Neutrophil (primary cell): Measurements from ENCODE around the gene PIGR.

Source experiments
- H3K27ac ChIP-seq: fragments of 200-600 bp; sonication (generic); 2 replicates; pipeline ENCODE4 v1.5.1; 2016; ENCODE audit warnings: mild to moderate bottlenecking, moderate library complexity
- H3K27me3 ChIP-seq: fragments of 200-600 bp; sonication (generic); 2 replicates; pipeline ENCODE4 v1.6.0; 2016; ENCODE audit warnings: mild to moderate bottlenecking
- H3K36me3 ChIP-seq: fragments of 200-600 bp; sonication (generic); 2 replicates; pipeline ENCODE4 v1.5.1; 2017
- H3K4me1 ChIP-seq, 2 experiments: fragments of 200-600 bp in 1 of 2; sonication (generic) in 1 of 2; 1 replicate in 1 of 2; 2 replicates in 1 of 2; pipeline versions ENCODE4 v1.5.1 to v1.6.1; 2013 to 2016; ENCODE audit warnings: low read depth in 1 of 2, low read length in 1 of 2, mild to moderate bottlenecking in 1 of 2, moderate library complexity in 1 of 2; ENCODE audit not compliant: control insufficient read depth in 1 of 2, insufficient read depth in 1 of 2
- H3K4me3 ChIP-seq, 2 experiments: fragments of 200-600 bp in 1 of 2; sonication (generic) in 1 of 2; 1 replicate in 1 of 2; 2 replicates in 1 of 2; pipeline ENCODE4 v1.5.1; 2013 to 2016; ENCODE audit warnings: low read depth in 1 of 2, low read length in 1 of 2, mild to moderate bottlenecking in 1 of 2, moderate library complexity in 1 of 2
- H3K9me3 ChIP-seq: fragments of 200-600 bp; sonication (generic); 2 replicates; pipeline ENCODE4 v1.5.1; 2016
- TF ChIP-seq, protein P1 (sequence below): fragments of 200-600 bp; sonication (generic); IDR thresholded peaks from 2 replicates; pipeline ENCODE4 v1.5.1; 2016; ENCODE audit warnings: antibody characterized with exemption

The PIGR gene

DNA sequence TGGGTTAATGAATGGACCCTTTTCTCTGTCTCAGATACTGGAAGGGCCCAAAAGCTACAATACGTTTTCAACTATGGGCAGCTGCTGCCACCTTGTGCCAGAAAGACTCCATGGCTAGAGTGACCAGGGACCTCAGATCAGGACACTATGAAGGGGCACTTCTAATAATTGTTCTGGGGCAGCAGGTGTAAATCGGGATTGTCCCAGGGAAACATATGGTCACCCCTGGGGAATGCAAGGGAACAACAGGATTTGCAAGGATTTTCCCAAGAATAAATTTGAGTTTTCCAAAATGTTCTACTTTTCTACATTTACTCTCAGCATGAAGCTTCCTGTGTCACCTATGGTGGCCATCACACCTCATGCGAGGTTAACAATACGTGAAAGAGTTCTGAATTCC, 36.0 kb upstream of the PIGR start:
- Histone ChIP-seq H3K27ac (no peak overlapping the region), H3K27me3 (peaks cover 23% of the 10 kb centered on the region), H3K9me3 (no peaks in the 10 kb centered on the region), H3K4me3 (no peak overlapping the region), H3K36me3 (no peaks in the 10 kb centered on the region), H3K4me1 (no peaks in the 10 kb centered on the region)
- TF ChIP-seq, protein P1, sequence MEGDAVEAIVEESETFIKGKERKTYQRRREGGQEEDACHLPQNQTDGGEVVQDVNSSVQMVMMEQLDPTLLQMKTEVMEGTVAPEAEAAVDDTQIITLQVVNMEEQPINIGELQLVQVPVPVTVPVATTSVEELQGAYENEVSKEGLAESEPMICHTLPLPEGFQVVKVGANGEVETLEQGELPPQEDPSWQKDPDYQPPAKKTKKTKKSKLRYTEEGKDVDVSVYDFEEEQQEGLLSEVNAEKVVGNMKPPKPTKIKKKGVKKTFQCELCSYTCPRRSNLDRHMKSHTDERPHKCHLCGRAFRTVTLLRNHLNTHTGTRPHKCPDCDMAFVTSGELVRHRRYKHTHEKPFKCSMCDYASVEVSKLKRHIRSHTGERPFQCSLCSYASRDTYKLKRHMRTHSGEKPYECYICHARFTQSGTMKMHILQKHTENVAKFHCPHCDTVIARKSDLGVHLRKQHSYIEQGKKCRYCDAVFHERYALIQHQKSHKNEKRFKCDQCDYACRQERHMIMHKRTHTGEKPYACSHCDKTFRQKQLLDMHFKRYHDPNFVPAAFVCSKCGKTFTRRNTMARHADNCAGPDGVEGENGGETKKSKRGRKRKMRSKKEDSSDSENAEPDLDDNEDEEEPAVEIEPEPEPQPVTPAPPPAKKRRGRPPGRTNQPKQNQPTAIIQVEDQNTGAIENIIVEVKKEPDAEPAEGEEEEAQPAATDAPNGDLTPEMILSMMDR, result peak; percentile 36

DNA sequence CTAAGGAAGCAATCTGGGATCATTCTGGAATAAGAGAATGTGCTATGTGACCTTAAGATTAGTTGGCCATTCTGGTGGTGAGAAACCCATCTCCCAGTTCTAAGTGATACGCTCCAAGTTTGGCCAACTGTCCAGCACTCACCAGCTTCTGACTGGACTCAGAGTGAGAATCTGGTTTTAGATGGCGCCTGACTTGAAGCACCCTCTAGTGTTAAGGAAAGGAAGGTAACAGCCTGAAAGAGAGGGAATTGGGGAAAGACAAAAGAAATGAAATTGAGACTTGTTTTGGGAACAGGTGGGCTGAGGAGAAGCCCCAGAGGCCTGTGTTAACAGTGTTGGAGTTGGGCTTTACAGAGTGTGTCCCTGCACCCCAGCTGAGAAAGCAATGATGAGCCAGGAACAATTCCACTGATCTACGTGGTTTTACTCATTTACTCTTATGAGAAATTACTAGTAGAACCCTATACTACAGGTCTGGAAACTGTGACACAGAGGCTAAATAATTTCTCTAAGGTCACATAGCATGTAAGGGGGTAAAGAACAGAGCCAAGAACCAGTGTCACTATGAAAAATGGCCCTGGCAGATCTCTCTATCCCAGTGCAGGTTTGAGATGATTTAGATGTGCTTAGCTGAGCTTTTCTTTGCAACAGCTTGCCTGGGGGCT, 33.2 kb upstream of the PIGR start:
- Histone ChIP-seq H3K4me1 (no peaks in the 10 kb centered on the region), H3K27me3 (peaks cover 30% of the 10 kb centered on the region), H3K36me3 (no peaks in the 10 kb centered on the region), H3K4me3 (no peak overlapping the region), H3K9me3 (no peaks in the 10 kb centered on the region), H3K27ac (no peak overlapping the region)
- TF ChIP-seq, protein P1, result no peak

DNA sequence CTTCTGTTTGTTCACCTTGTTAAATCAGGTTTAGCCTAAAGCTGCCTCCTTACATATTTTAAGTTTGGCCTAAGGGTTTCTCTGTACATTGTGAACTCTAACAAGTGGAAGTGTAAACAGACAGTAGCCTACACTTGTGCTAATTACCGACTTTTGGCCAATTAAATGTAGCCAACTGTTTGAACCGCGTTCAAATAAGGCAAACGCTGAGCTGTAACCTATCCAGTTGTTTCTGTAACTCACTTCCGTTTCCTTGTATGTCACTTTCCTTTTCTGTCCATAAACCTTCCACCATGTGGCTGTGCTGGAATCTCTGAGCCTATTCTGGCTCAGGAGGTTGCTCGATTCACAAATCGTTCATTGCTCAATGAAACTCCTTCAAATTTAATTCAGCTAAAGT, 32.0 kb upstream of the PIGR start:
- no peak overlapping the region for H3K4me3 ChIP-seq
- H3K27ac ChIP-seq, result no peak overlapping the region
- TF ChIP-seq, protein P1, result no peak
- H3K27me3 ChIP-seq, result peaks cover 21% of the 10 kb centered on the region
- H3K4me1 ChIP-seq, result no peaks in the 10 kb centered on the region
- H3K36me3 ChIP-seq, result no peaks in the 10 kb centered on the region
- H3K9me3 ChIP-seq, result no peaks in the 10 kb centered on the region

DNA sequence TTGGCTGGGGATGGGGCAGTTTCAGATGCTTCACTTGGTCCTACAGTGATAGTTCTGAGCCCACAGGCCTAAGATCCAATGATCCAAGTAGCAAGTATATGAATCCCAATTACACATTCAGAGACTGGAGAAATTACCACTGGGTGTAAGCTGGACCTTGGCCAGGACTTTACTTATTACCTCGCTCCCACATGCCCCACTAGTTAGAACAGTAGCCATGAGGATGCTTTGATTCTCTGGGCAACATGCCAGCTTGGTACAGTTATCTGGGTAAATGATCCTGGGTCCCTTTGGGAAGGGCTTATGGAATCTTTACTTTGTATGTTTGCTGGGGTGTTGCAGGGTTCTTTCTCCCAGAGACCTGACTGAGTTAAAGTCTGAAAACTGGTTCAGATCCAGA, 29.0 kb upstream of the PIGR start:
- TF ChIP-seq, protein P1, result no peak
- Histone ChIP-seq H3K4me3 (no peak overlapping the region), H3K9me3 (no peaks in the 10 kb centered on the region), H3K27ac (no peak overlapping the region), H3K36me3 (no peaks in the 10 kb centered on the region), H3K4me1 (no peaks in the 10 kb centered on the region), H3K27me3 (peaks cover 48% of the 10 kb centered on the region)

DNA sequence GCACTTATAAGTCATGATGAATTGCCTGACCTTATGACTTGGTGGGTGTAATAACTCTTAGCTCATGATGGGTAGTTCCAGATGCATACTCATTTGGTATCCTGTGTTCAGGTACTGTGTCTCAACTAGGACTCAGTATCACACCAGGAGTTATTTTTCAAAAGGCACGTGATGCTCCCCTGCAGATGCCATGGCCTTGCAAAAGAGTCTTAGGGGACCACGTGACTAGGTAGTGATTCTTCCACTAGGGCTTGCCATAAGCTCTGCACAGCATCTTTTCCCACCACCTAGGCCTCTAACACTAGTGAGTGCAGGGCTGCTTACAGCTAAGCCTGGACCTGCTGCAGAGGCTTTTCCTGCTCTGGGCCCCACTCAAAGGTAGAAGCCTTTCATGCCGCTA, 27.9 kb upstream of the PIGR start:
- Histone ChIP-seq H3K36me3 (no peaks in the 10 kb centered on the region), H3K4me1 (no peaks in the 10 kb centered on the region), H3K27ac (no peak overlapping the region), H3K27me3 (peaks cover 60% of the 10 kb centered on the region), H3K4me3 (no peak overlapping the region), H3K9me3 (no peaks in the 10 kb centered on the region)
- TF ChIP-seq, protein P1, result no peak

DNA sequence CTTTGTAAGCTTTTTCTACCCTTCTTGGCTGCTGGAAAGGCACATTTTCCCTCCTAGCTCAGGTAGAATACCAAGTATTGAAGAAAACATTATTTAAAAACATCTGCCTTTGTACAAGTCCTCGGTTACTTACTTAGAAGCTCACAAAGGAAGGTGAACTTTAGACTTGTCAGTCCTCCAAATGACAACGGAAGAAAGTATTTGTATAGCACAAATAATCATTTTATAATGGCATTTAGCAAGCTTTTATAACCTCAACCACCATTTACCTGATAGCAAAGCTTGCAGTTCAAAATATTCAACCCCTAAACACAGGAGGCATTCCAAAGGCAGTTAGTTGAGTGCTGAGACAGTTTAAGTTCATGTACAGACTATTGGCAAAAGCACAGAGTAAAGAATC, 26.5 kb upstream of the PIGR start:
- no peaks in the 10 kb centered on the region for H3K9me3 ChIP-seq
- no peak overlapping the region for H3K4me3 ChIP-seq
- H3K27me3 ChIP-seq, result peaks cover 63% of the 10 kb centered on the region
- no peak overlapping the region for H3K27ac ChIP-seq
- H3K4me1 ChIP-seq, result peaks cover 3 to 5% of the 10 kb centered on the region in 2 experiments
- TF ChIP-seq, protein P1, result no peak
- H3K36me3 ChIP-seq, result no peaks in the 10 kb centered on the region
